K562 (cell line): Measurements from ENCODE around the gene SP4. TPM values are rescaled to one million over a fixed set of nuclear protein-coding genes. Genes with fewer than 3 reads are reported as not detected.

Source experiments
- ATAC-seq: fragments of 200-7000 bp; cut with Tn5 transposase; 3 replicates; pipeline ENCODE4 v1.9.1; 2020; ENCODE audit warnings: moderate library complexity
- BruUV-seq: library from RNA; stranded (reverse); fragments of 400-500 nt; replicated peaks from 2 replicates; lab custom pipeline; 2021; lab: Mats Ljungman, UMichigan
- CTCF ChIA-PET: fragments of 300-600 bp; formaldehyde crosslinking; extraction: SDS; loops from one replicate; lab custom pipeline; 2021; ENCODE audit warnings: low intra/inter-chr PET ratio; lab: Yijun Ruan, JAX
- POLR2A ChIA-PET: fragments of 300-600, 350-650 bp; sonication (Branson Sonifier 250); formaldehyde crosslinking; extraction: SDS; loops from one replicate; lab custom pipeline; 2021; ENCODE audit warnings: antibody characterized with exemption, inconsistent platforms; lab: Yijun Ruan, JAX
- DNase-seq, 4 experiments: peaks; one replicate each; pipeline versions ENCODE4 v3.0.0 to v3.0.0-alpha.2; 2011 to 2018; ENCODE audit warnings: low spot score in 3 of 4, mixed read lengths in 3 of 4; ENCODE audit errors: extremely low read depth in 1 of 4
- FAIRE-seq: peaks from 2 replicates; lab custom pipeline; 2011; peaks lifted over from hg19 to GRCh38; lab: Jason Lieb, UNC
- H2AFZ ChIP-seq: 2 replicates; pipeline ENCODE4 v1.6.0; 2011; ENCODE audit warnings: low read depth, low read length, control low read depth, inconsistent platforms
- H3K27ac ChIP-seq: fragments of 200-600 bp; 3 replicates; pipeline ENCODE4 v1.8.0; 2011; ENCODE audit warnings: low read depth, mild to moderate bottlenecking, control low read depth, inconsistent platforms, low read length, moderate library complexity, mixed read lengths; ENCODE audit errors: extremely low read depth
- H3K27me3 ChIP-seq, 2 experiments: fragments of 300-600 bp in 1 of 2; 2 replicates in 1 of 2; 3 replicates in 1 of 2; pipeline versions ENCODE4 v1.6.0 to v1.8.0; 2011; ENCODE audit warnings: inconsistent platforms in 2 of 2, low read length in 2 of 2, mild to moderate bottlenecking in 1 of 2, mixed read lengths in 1 of 2, moderate library complexity in 1 of 2; ENCODE audit not compliant: control insufficient read depth in 2 of 2, insufficient read depth in 2 of 2
- H3K36me3 ChIP-seq: fragments of 300-600 bp; 3 replicates; pipeline ENCODE4 v1.8.0; 2011; ENCODE audit warnings: mild to moderate bottlenecking, low read length, inconsistent platforms; ENCODE audit not compliant: control insufficient read depth, insufficient read depth
- H3K4me1 ChIP-seq, 2 experiments: fragments of 200-600 bp in 1 of 2; replicated peaks in 1 of 2; 2 replicates in 1 of 2; 3 replicates in 1 of 2; pipeline versions ENCODE4 v1.5.1 to v1.8.0; 2011; ENCODE audit warnings: inconsistent platforms in 2 of 2, low read length in 2 of 2, mild to moderate bottlenecking in 1 of 2, mixed read lengths in 1 of 2, moderate library complexity in 1 of 2; ENCODE audit not compliant: control insufficient read depth in 2 of 2, insufficient read depth in 2 of 2
- H3K4me2 ChIP-seq: 2 replicates; pipeline ENCODE4 v1.6.1; 2011; ENCODE audit warnings: low read length, control low read depth, inconsistent platforms, mixed read lengths; ENCODE audit not compliant: insufficient read depth
- H3K4me3 ChIP-seq: fragments of 200-600 bp; sonication (generic), shearing (Covaris generic); 2 replicates; pipeline ENCODE4 v1.5.1; 2016; ENCODE audit warnings: control low read depth, inconsistent platforms
- H3K79me2 ChIP-seq: fragments of 200-600 bp; 3 replicates; pipeline ENCODE4 v1.8.0; 2011; ENCODE audit warnings: low read length, inconsistent platforms; ENCODE audit not compliant: control insufficient read depth, insufficient read depth
- H3K9ac ChIP-seq, 2 experiments: 2 replicates each; pipeline versions ENCODE4 v1.6.0 to v1.6.1; 2011; ENCODE audit warnings: low read depth in 2 of 2, low read length in 2 of 2, control low read depth in 1 of 2, inconsistent platforms in 1 of 2, mild to moderate bottlenecking in 1 of 2, mixed read lengths in 1 of 2; ENCODE audit not compliant: insufficient read depth in 1 of 2
- H3K9me1 ChIP-seq: one replicate; pipeline ENCODE4 v1.6.0; 2011; ENCODE audit warnings: inconsistent platforms, mild to moderate bottlenecking, low read length, moderate library complexity; ENCODE audit not compliant: control insufficient read depth, insufficient read depth
- H3K9me3 ChIP-seq: replicated peaks from 2 replicates; pipeline ENCODE4 v1.5.1; 2011; ENCODE audit warnings: low read depth, low read length, inconsistent platforms; ENCODE audit not compliant: control insufficient read depth, insufficient read depth
- H4K20me1 ChIP-seq: replicated peaks from 2 replicates; pipeline ENCODE4 v1.6.1; 2011; ENCODE audit warnings: low read length, inconsistent platforms, mixed read lengths; ENCODE audit not compliant: control insufficient read depth, insufficient read depth
- ADNP ChIP-seq: fragments of 200-800 bp; sonication (Bioruptor generic); IDR thresholded peaks from 2 replicates; pipeline ENCODE4 v1.6.1; 2016; ENCODE audit warnings: missing genetic modification characterization, missing compliant biosample characterization
- COPS2 ChIP-seq: fragments of 450-650 bp; conservative IDR thresholded peaks from 2 replicates; pipeline ENCODE4 v1.6.1; 2016; ENCODE audit warnings: mild to moderate bottlenecking, moderate library complexity
- HDAC1 ChIP-seq, 2 experiments: fragments of 450-650 bp; IDR thresholded peaks; 2 replicates each; pipeline ENCODE4 v1.6.1; 2016 to 2017; ENCODE audit warnings: inconsistent platforms in 1 of 2, mild to moderate bottlenecking in 1 of 2, moderate library complexity in 1 of 2
- HMGN3 ChIP-seq: IDR thresholded peaks from 2 replicates; pipeline ENCODE4 v1.6.1; 2011; ENCODE audit warnings: borderline replicate concordance, low read depth, mild to moderate bottlenecking, mixed read lengths, low read length; ENCODE audit not compliant: insufficient read length; ENCODE audit errors: extremely low read depth
- KHSRP ChIP-seq: fragments of 450-650 bp; IDR thresholded peaks from 2 replicates; pipeline ENCODE4 v1.6.1; 2017
- MEF2D ChIP-seq: conservative IDR thresholded peaks from 2 replicates; pipeline ENCODE4 v1.6.1; 2016; ENCODE audit warnings: low read depth, missing genetic modification characterization, missing compliant biosample characterization
- MEIS2 ChIP-seq: fragments of 450-650 bp; IDR thresholded peaks from 2 replicates; pipeline ENCODE4 v1.6.1; 2014; ENCODE audit warnings: mild to moderate bottlenecking; ENCODE audit not compliant: partially characterized antibody
- NR4A1 ChIP-seq, 2 experiments: fragments of 250-450 bp in 1 of 2; fragments of 450-650 bp in 1 of 2; sonication (Bioruptor Pico) in 1 of 2; IDR thresholded peaks; 2 replicates each; pipeline versions ENCODE4 v1.4.0 to v1.6.1; 2016 to 2020; ENCODE audit warnings: mild to moderate bottlenecking in 2 of 2, missing compliant biosample characterization in 1 of 2, missing genetic modification characterization in 1 of 2, moderate library complexity in 1 of 2
- SMAD4 ChIP-seq: fragments of 250-450 bp; sonication (Bioruptor Pico); conservative IDR thresholded peaks from 2 replicates; pipeline ENCODE4 v1.8.0; 2021; ENCODE audit warnings: inconsistent platforms, mild to moderate bottlenecking, moderate library complexity
- SPI1 ChIP-seq: IDR thresholded peaks from 2 replicates; pipeline ENCODE4 v1.6.1; 2011; ENCODE audit warnings: low read depth, low read length, control low read depth, borderline replicate concordance
- WHSC1 ChIP-seq: IDR thresholded peaks from one replicate; pipeline ENCODE4 v1.6.1; 2012; ENCODE audit warnings: low read length, control low read depth, inconsistent platforms
- ZBTB33 ChIP-seq: sonication (generic); formaldehyde crosslinking; IDR thresholded peaks from 2 replicates; pipeline ENCODE4 v1.8.1; 2023; ENCODE audit warnings: mild to moderate bottlenecking, missing genetic modification reagents
- ZKSCAN8 ChIP-seq: fragments of 200-800 bp; sonication (Bioruptor generic); IDR thresholded peaks from 2 replicates; pipeline ENCODE4 v1.6.1; 2016; ENCODE audit warnings: missing genetic modification characterization, missing compliant biosample characterization
- ZNF586 ChIP-seq: fragments of 450-650 bp; formaldehyde crosslinking; conservative IDR thresholded peaks from 2 replicates; pipeline ENCODE4 v1.4.0; 2020; ENCODE audit warnings: mild to moderate bottlenecking, moderate library complexity
- ZNF695 ChIP-seq: fragments of 450-650 bp; formaldehyde crosslinking; IDR thresholded peaks from 2 replicates; pipeline ENCODE4 v1.4.0; 2020; ENCODE audit warnings: mild to moderate bottlenecking, moderate library complexity
- WGBS: fragments of 100-300 bp; shearing (Covaris generic); methylation state at CpG from one replicate; pipeline ENCODE4 v1.1.6; 2016; ENCODE audit warnings: low coverage, mixed read lengths; ENCODE audit not compliant: insufficient coverage; ENCODE audit errors: missing lambda C conversion rate; 5-methylcytosine and 5-hydroxymethylcytosine counted together
- in situ Hi-C: fragments of 300-500 bp; cut with MboI; formaldehyde crosslinking; loops from 4 replicates; pipeline ENCODE4 v1.15.0; 2018; ENCODE audit warnings: inconsistent platforms, mixed read lengths
- intact Hi-C: fragments of 100-400 bp; cut with micrococcal nuclease; formaldehyde crosslinking; loops from 2 replicates; pipeline ENCODE4 v1.14.2; 2022
- polyA plus RNA-seq, 8 experiments: library from polyadenylated mRNA; depleted of rRNA in 4 of 8; stranded (reverse) in 5 of 8; unstranded in 3 of 8; fragments of >200 nt; fragmentation: Nextera tagmentation in 2 of 8; fragmentation: Illumina TruSeq in 1 of 8; extraction: Ambion mirVana in 2 of 8; extraction: Trizol in 1 of 8; gene quantifications; 2 replicates each; pipeline versions ENCODE4 v1.2.1 to v1.2.3, GENCODE V29; 2011 to 2014; ENCODE audit warnings: inconsistent platforms in 1 of 8, missing spikeins in 1 of 8
- total RNA-seq, 7 experiments: library from RNA; depleted of rRNA in 6 of 7; stranded (reverse); fragments of >200 nt in 6 of 7; fragmentation: Illumina TruSeq in 2 of 7; extraction: Trizol in 2 of 7; gene quantifications; 2 replicates each; pipeline versions ENCODE4 v1.2.1 to v1.2.3, GENCODE V29; 2011 to 2021; ENCODE audit warnings: low replicate concordance in 1 of 7
- TF ChIP-seq, protein P1 (sequence below): sonication (generic); formaldehyde crosslinking; IDR thresholded peaks from 2 replicates; pipeline ENCODE4 v1.8.1; 2023; ENCODE audit warnings: mild to moderate bottlenecking, missing genetic modification reagents
- TF ChIP-seq, protein P2 (sequence below): conservative IDR thresholded peaks from 2 replicates; pipeline ENCODE4 v1.6.1; 2011; ENCODE audit warnings: low read depth, mild to moderate bottlenecking, low read length; ENCODE audit not compliant: control insufficient read depth

Gene SP4
- total and polyA plus RNA-seq, 9 of the 15 experiments (the other 6 are each of a cell fraction or from before 2014, with no cell fraction given), result 2.4 to 9.4 (median 4.5) TPM

DNA sequence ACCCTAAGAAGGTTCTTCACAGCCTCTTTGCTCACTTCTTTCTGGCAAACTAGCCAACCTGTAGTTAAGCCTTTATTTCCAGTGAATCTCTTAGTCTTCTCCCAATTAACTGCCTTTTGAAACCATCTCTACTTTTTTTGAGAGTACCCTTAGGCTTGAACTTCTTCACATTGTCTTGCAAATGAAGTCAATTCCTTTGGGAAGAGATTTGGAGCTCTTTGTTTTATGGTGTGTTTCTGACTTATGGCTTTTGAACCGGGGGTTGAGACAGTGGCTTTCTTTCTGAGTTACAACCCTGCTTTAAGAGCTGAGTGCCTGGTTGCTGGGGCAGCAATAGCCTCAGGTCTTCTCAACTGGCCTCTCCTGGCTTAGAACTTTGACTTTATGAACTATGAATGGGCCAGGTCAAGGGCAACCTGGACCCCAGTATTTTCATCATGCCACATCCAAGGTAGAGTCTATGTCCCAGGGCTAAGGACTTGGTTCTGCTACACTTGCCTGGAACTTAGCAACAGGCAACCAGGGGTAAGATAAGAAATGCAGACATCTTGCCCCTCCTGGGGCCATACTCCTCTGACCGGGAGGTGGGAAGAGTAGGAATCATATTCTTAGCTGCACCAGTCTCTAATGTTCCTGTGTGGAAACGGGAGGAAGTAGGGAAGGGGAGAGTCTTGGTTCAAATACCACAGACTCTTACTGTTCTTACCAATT, 53.0 kb downstream of the SP4 start:
- no peaks in the 10 kb centered on the region for H3K9me3 ChIP-seq
- TF ChIP-seq ZKSCAN8 (no peak), ZBTB33 (CRISPR knock-in tag) (no peak), ZNF695 (CRISPR knock-in tag) (no peak), ZNF586 (CRISPR knock-in tag) (no peak), KHSRP (no peak), MEF2D (no peak), ADNP (tag) (no peak), COPS2 (no peak), SMAD4 (CRISPR knock-in tag) (no peak), NR4A1 (CRISPR knock-in tag; IDR thresholded peaks at IDR 0.05) (no peak), NR4A1 (tag; IDR thresholded peaks at IDR 0.05) (no peak), MEIS2 (no peak), WHSC1 (no peak), HMGN3 (no peak), HDAC1 (IDR thresholded peaks at IDR 0.05) (no peak), SPI1 (no peak)
- TF ChIP-seq, protein P1, sequence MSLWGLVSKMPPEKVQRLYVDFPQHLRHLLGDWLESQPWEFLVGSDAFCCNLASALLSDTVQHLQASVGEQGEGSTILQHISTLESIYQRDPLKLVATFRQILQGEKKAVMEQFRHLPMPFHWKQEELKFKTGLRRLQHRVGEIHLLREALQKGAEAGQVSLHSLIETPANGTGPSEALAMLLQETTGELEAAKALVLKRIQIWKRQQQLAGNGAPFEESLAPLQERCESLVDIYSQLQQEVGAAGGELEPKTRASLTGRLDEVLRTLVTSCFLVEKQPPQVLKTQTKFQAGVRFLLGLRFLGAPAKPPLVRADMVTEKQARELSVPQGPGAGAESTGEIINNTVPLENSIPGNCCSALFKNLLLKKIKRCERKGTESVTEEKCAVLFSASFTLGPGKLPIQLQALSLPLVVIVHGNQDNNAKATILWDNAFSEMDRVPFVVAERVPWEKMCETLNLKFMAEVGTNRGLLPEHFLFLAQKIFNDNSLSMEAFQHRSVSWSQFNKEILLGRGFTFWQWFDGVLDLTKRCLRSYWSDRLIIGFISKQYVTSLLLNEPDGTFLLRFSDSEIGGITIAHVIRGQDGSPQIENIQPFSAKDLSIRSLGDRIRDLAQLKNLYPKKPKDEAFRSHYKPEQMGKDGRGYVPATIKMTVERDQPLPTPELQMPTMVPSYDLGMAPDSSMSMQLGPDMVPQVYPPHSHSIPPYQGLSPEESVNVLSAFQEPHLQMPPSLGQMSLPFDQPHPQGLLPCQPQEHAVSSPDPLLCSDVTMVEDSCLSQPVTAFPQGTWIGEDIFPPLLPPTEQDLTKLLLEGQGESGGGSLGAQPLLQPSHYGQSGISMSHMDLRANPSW (CRISPR knock-in tag), result no peak
- TF ChIP-seq, protein P2, sequence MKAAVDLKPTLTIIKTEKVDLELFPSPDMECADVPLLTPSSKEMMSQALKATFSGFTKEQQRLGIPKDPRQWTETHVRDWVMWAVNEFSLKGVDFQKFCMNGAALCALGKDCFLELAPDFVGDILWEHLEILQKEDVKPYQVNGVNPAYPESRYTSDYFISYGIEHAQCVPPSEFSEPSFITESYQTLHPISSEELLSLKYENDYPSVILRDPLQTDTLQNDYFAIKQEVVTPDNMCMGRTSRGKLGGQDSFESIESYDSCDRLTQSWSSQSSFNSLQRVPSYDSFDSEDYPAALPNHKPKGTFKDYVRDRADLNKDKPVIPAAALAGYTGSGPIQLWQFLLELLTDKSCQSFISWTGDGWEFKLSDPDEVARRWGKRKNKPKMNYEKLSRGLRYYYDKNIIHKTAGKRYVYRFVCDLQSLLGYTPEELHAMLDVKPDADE, result no peak
- TF ChIP-seq, all 486 proteins: peak for 0
- 51% methylated on average over 3 of the region's 3 CpGs for WGBS
- in situ Hi-C loops, result no loop called here
- ChIA-PET CTCF (interaction anchor here (0.6 kb wide), 1 partner anchor 23 kb away, joined by 3 read pairs; no protein-coding TSS in a partner anchor), POLR2A (no interaction called here)
- no peaks in the 10 kb centered on the region for H4K20me1 ChIP-seq
- H3K4me2 ChIP-seq, result no peak overlapping the region
- H2AFZ ChIP-seq, result no peak overlapping the region
- H3K27me3 ChIP-seq, result no peaks in the 10 kb centered on the region
- no peaks in the 10 kb centered on the region for H3K4me1 ChIP-seq
- no peak overlapping the region for H3K27ac ChIP-seq
- BruUV-seq, result no TSS peak
- no peaks in the 10 kb centered on the region for H3K79me2 ChIP-seq
- H3K9ac ChIP-seq, result no peak overlapping the region
- DNase-seq, result no peak
- intact Hi-C loops, result no loop called here
- H3K36me3 ChIP-seq, result no peaks in the 10 kb centered on the region
- no peak for ATAC-seq
- H3K9me1 ChIP-seq, result no peaks in the 10 kb centered on the region
- no peak overlapping the region for H3K4me3 ChIP-seq
- no peak for FAIRE-seq
